ENCODE results near the gene UHMK1.
"Not testable (repeated sequence)": the region's sequence is repeated elsewhere in the genome, so short reads cannot be mapped to it uniquely, and the experiment has no call there.

UHMK1 gene, protein sequence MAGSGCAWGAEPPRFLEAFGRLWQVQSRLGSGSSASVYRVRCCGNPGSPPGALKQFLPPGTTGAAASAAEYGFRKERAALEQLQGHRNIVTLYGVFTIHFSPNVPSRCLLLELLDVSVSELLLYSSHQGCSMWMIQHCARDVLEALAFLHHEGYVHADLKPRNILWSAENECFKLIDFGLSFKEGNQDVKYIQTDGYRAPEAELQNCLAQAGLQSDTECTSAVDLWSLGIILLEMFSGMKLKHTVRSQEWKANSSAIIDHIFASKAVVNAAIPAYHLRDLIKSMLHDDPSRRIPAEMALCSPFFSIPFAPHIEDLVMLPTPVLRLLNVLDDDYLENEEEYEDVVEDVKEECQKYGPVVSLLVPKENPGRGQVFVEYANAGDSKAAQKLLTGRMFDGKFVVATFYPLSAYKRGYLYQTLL

GRCh38 chr1:162497723-162498495, at the start of gene UHMK1:
Gene UHMK1 (plus strand): TSS chr1:162497818. CDS start chr1:162498001, 183 bp downstream.
- in situ Hi-C loops (cut with MboI; ENCODE audit: low pct_unique_long_range_greater_than_20kb, low sequenced_read_pairs, unreplicated experiment) = no loop called here
- no peak for TF ChIP-seq CTCF (IDR thresholded peaks at IDR 0.05; ENCODE audit: extremely low read depth, insufficient read depth, missing control alignments)
- peak; percentile 90 for DNase-seq (ENCODE audit: low spot score)

GRCh38 chr1:162454361-162454760, 43.3 kb upstream of the UHMK1 start:
- DNase-seq (ENCODE audit: low spot score); in situ Hi-C loops (cut with MboI; ENCODE audit: low pct_unique_long_range_greater_than_20kb, low sequenced_read_pairs, unreplicated experiment): not testable (repeated sequence)

GRCh38 chr1:162456323-162456722, 41.3 kb upstream of the UHMK1 start:
- in situ Hi-C loops (cut with MboI; ENCODE audit: low pct_unique_long_range_greater_than_20kb, low sequenced_read_pairs, unreplicated experiment) = no loop called here
- no peak for DNase-seq (ENCODE audit: low spot score)
- no peak for TF ChIP-seq CTCF (IDR thresholded peaks at IDR 0.05; ENCODE audit: extremely low read depth, insufficient read depth, missing control alignments)

- DNase-seq (ENCODE audit: low spot score) = no peak
- TF ChIP-seq CTCF (IDR thresholded peaks at IDR 0.05; ENCODE audit: extremely low read depth, insufficient read depth, missing control alignments) = no peak
- in situ Hi-C loops (cut with MboI; ENCODE audit: low pct_unique_long_range_greater_than_20kb, low sequenced_read_pairs, unreplicated experiment) = no loop called here
These were observed 39.4 kb upstream of the UHMK1 start for GRCh38 chr1:162458236-162458635.

DNA sequence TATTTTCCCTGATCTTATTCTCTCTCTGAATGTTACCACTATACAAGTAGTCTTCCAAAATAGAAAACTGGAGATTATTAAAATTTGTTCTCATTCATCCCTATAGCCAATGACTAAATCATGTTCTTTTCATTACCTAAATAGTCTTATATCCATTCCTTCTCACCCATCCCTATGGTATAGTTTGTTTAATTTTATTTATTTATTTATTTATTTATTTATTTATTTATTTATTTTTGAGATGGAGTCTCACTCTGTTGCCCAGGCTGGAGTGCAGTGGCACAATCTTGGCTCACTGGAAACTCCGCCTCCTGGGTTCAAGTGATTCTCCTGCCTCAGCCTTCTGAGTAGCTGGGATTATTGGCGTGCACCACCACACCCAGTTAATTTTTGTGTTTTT, 35.2 kb upstream of the UHMK1 start:
- DNase-seq (ENCODE audit: low spot score); in situ Hi-C loops (cut with MboI; ENCODE audit: low pct_unique_long_range_greater_than_20kb, low sequenced_read_pairs, unreplicated experiment): not testable (repeated sequence)

DNA sequence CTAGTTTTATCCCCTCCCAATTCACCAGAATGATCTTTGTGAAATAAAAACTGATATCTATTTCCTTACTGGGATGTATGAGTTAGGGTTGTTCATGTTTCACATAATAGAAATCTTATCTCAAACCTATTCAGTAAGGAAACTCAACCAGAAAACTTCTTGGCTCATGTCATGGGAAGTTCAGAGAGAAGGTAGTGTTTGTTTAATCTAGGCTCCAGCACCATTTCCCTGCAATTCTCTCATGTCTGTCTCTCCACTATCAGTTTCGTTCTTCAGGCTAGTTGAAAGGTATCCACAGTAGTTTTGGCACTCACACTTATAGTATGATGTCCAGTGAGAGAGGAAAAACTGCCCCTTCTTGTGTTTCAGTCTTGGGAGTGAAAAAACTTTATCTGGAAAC, 34.6 kb upstream of the UHMK1 start:
- no peak for TF ChIP-seq CTCF (IDR thresholded peaks at IDR 0.05; ENCODE audit: extremely low read depth, insufficient read depth, missing control alignments)
- in situ Hi-C loops (cut with MboI; ENCODE audit: low pct_unique_long_range_greater_than_20kb, low sequenced_read_pairs, unreplicated experiment) = no loop called here

GRCh38 chr1:162466797-162467196, 30.8 kb upstream of the UHMK1 start:
- no peak for DNase-seq (ENCODE audit: low spot score)
- in situ Hi-C loops (cut with MboI; ENCODE audit: low pct_unique_long_range_greater_than_20kb, low sequenced_read_pairs, unreplicated experiment) = no loop called here
- no peak for TF ChIP-seq CTCF (IDR thresholded peaks at IDR 0.05; ENCODE audit: extremely low read depth, insufficient read depth, missing control alignments)

More for the DNA sequence above, 34.6 kb upstream of the UHMK1 start:
- no peak for DNase-seq (ENCODE audit: low spot score)
